Ishikawa (cell line): ENCODE data around the gene NXNL2.

ENCODE experiments used
- CEBPB ChIP-seq: IDR thresholded peaks from 2 replicates; pipeline ENCODE4 v1.6.1; 2012
- CREB1 ChIP-seq: IDR thresholded peaks from 2 replicates; pipeline ENCODE4 v1.6.1; 2012; ENCODE audit warnings: low read depth
- EGR1 ChIP-seq: IDR thresholded peaks from 2 replicates; pipeline ENCODE4 v1.6.1; 2012
- EP300 ChIP-seq: IDR thresholded peaks from 2 replicates; pipeline ENCODE4 v1.6.1; 2012; ENCODE audit warnings: borderline replicate concordance
- FOXM1 ChIP-seq: IDR thresholded peaks from 2 replicates; pipeline ENCODE4 v1.6.1; 2012; ENCODE audit warnings: low read depth, borderline replicate concordance
- MAX ChIP-seq: IDR thresholded peaks from 2 replicates; pipeline ENCODE4 v1.6.1; 2012
- NFIC ChIP-seq: IDR thresholded peaks from 2 replicates; pipeline ENCODE4 v1.6.1; 2012
- RAD21 ChIP-seq: IDR thresholded peaks from 2 replicates; pipeline ENCODE4 v1.6.1; 2012; ENCODE audit warnings: low read depth
- REST ChIP-seq: IDR thresholded peaks from 2 replicates; pipeline ENCODE4 v1.6.1; 2012; ENCODE audit warnings: low read depth, mild to moderate bottlenecking
- TAF1 ChIP-seq: IDR thresholded peaks from 2 replicates; pipeline ENCODE4 v1.6.1; 2012; ENCODE audit warnings: low read depth, mild to moderate bottlenecking
- TCF12 ChIP-seq: IDR thresholded peaks from 2 replicates; pipeline ENCODE4 v1.6.1; 2012; ENCODE audit warnings: low read depth
- TEAD4 ChIP-seq: IDR thresholded peaks from 2 replicates; pipeline ENCODE4 v1.6.1; 2012
- USF1 ChIP-seq: IDR thresholded peaks from 2 replicates; pipeline ENCODE4 v1.6.1; 2012
- YY1 ChIP-seq: IDR thresholded peaks from 2 replicates; pipeline ENCODE4 v1.6.1; 2012; ENCODE audit warnings: low read depth
- ZBTB7A ChIP-seq: IDR thresholded peaks from 2 replicates; pipeline ENCODE4 v1.6.1; 2012; ENCODE audit warnings: low read depth

Gene NXNL2

GRCh38 chr9:88583901-88584596 is 49.1 kb downstream of the NXNL2 start:
- no peak for TF ChIP-seq ZBTB7A
- TF ChIP-seq FOXM1, result no peak
- TF ChIP-seq YY1, result no peak
- no peak for TF ChIP-seq EP300
- no peak for TF ChIP-seq TAF1
- no peak for TF ChIP-seq MAX
- TF ChIP-seq CREB1, result no peak
- TF ChIP-seq TCF12, result no peak
- TF ChIP-seq CEBPB, result no peak
- no peak for TF ChIP-seq NFIC
- no peak for TF ChIP-seq RAD21
- no peak for TF ChIP-seq REST
- no peak for TF ChIP-seq EGR1
- TF ChIP-seq TEAD4, result no peak
- no peak for TF ChIP-seq USF1

GRCh38 chr9:88585426-88585825 is 50.4 kb downstream of the NXNL2 start:
- TF ChIP-seq NFIC (no peak), EGR1 (no peak), FOXM1 (no peak), TCF12 (no peak), TAF1 (no peak), CEBPB (no peak), TEAD4 (no peak), CREB1 (no peak), MAX (no peak), YY1 (no peak), USF1 (no peak), EP300 (no peak), REST (no peak), ZBTB7A (no peak), RAD21 (no peak)

- no peak for TF ChIP-seq ZBTB7A
- no peak for TF ChIP-seq CEBPB
- no peak for TF ChIP-seq REST
- TF ChIP-seq YY1, result no peak
- TF ChIP-seq TEAD4, result no peak
- no peak for TF ChIP-seq RAD21
- TF ChIP-seq FOXM1, result no peak
- TF ChIP-seq NFIC, result no peak
- no peak for TF ChIP-seq TAF1
- no peak for TF ChIP-seq EGR1
- TF ChIP-seq USF1, result no peak
- TF ChIP-seq CREB1, result no peak
- TF ChIP-seq EP300, result no peak
Measured at GRCh38 chr9:88586452-88586851, 51.5 kb downstream of the NXNL2 start.

GRCh38 chr9:88587182-88587581 is 52.2 kb downstream of the NXNL2 start:
- TF ChIP-seq RAD21 (no peak), CEBPB (no peak), YY1 (no peak), FOXM1 (no peak), TEAD4 (no peak), EP300 (no peak), REST (no peak), ZBTB7A (no peak), EGR1 (no peak), NFIC (no peak), USF1 (no peak), TCF12 (no peak), MAX (no peak), CREB1 (no peak), TAF1 (no peak)
